ELR (cell line): ENCODE measurements around the gene CEACAM7.
"Not testable (repeated sequence)": the region's sequence is repeated elsewhere in the genome, so short reads cannot be mapped to it uniquely, and the experiment has no call there.

Experiments
- DNase-seq: peaks from one replicate; pipeline ENCODE4 v3.0.0-alpha.2; 2015; ENCODE audit warnings: low read depth

Gene CEACAM7

GRCh38 chr19:41656756-41657155 lies 31.3 kb downstream of the CEACAM7 start:
- not testable (repeated sequence) for DNase-seq

GRCh38 chr19:41652250-41652649 lies 35.8 kb downstream of the CEACAM7 start:
- no peak for DNase-seq

DNA sequence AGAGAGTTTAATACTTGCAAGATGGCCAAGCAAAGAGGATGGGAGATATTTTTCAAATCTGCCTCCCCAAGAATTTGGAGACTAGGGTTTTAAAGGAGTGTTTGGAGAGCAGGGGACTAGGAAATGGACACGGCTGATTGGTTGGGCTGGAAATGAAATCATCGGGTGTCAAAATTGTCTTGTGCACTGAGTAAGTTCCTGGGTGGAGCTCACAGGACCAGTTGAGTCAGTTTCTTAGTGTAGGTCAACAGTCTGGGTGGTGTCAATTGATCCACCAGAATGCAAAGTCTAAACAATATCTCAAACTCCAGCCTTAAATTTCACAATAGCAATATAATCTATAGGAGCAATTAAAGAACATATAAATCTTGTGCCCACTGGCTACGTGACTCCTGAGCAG lies 38.2 kb downstream of the CEACAM7 start:
- DNase-seq = no peak

- DNase-seq = peak; percentile 27
Observed at GRCh38 chr19:41646589-41647204, 41.4 kb downstream of the CEACAM7 start.

DNA sequence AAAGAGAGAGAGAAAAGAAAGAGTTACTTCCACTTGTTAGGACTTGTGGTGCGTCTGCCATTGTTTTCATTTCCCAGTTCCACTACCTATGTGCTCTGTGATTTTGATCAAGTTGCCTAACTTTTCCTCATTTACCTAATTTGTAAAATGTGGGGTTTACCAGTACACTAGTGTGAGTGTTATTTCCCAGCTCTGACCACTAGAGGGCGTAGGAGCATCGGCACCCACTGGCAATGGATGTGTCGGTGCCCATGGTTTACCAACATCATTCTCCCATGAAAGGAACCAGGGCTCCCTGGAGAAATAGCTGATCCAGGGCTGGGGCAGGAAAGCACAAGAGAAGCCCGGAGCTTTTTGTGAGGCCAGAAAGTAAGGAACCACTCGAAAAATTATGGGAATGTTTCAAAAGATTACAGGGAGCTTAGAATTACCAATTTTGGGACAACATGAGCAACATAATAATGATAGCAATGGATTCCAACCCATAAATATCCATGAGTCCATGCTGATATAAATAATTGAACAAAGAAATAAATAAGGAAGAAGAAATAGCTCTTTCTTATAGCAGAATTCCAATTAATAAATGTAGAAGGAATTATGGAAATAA lies 46.1 kb downstream of the CEACAM7 start:
- DNase-seq = peak; percentile 62

DNA sequence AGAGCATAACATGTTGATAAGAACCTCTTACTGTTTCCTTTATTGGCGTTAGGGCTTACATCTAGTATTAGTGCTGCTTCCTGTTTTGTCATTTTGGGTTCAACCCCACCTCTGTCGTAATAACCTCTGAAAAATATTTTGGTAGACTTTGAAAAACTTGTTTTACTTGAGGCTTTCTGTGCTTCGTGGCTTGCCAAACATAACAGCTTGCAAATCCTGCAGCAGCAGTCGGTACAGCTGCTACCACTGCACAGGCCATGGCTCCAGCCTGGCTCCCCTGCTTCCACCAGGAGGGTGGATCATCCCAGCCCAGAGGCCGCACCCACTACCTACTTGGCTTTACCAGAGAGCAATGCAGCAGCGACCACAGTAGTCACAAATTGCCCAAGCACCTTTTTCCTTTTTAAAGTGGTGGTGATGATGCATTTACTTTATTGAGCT lies 49.4 kb downstream of the CEACAM7 start:
- DNase-seq = no peak

DNA sequence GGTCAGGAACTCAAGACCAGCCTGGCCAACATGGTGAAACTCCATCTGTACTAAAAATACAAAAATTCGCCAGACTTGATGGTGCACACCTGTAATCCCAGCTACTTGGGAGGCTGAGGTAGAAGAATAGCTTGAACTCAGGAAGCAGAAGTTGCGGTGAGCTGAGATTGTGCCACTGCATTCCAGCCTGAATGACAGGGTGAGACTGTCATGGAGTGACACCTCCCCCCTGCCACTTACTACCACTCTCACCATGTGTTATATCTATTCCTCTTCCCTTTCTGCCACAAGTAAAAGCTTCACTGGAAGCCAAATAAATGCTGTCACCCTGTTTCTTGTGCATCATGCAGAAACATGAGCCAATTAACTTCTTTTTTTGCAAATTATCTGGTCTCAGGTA lies 50.6 kb downstream of the CEACAM7 start:
- no peak for DNase-seq

DNA sequence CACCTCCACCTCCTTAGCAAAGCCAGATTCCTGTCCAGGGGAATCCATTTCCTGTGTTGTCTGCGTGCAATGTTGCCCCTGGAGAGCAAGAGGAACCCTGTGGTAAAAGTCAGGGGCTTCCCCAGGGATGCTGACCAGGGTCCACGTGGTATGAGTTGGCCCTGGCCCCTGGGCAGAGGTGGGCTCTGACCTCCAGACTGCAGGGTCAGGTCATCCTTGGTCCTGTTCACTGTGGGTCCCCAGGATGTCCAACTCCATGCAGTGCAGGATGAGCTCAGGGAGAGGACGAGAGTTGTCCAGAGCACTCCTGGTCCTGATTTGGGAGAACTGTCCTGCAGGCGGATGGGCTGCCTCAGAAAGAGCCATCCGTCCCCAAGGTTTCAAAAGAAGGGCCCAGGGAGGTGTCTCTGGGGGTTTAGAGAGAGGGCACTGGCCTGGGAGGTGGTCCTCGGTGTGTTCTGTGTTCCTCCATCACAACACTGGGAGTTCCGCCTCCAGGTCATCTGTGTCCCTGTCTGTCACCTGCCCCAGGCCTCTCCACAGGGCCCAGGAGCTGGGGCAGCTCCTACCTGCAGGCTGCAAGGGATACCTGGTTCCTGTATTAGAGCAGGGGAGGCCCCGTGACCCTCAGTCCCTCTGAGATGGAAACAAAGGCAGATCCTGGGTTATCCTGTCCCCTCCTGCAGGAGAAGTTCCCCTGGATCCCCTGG lies 59.9 kb downstream of the CEACAM7 start:
- no peak for DNase-seq

GRCh38 chr19:41626877-41627276 lies 61.2 kb downstream of the CEACAM7 start, which contains the start of gene CEACAM4:
Gene CEACAM4 (minus strand): TSS chr19:41627074. CDS start chr19:41626963, 111 bp downstream.
- no peak for DNase-seq

GRCh38 chr19:41626278-41626677 lies 61.8 kb downstream of the CEACAM7 start:
- no peak for DNase-seq

DNA sequence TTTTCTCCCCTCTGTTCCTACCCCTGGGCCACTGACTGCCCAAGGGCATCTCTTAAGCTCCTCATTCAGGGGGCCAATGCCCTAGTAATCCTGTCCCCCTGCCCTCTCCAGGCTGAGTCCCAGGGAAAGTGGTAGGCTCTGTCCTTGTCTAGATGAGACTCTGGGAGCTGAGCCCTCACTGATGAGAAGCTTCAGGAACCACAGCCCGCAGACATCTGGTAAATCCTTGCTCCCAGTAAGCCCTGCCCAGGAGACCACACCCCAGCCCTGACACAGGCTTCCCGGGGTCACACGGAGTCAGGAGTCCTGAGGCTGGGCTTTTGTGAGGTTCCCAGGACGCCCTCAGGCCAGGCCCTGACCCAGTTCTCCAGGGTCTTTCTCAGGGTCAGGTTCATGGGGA lies 63.1 kb downstream of the CEACAM7 start:
- no peak for DNase-seq

GRCh38 chr19:41624515-41624914 lies 63.6 kb downstream of the CEACAM7 start:
- DNase-seq = no peak

DNA sequence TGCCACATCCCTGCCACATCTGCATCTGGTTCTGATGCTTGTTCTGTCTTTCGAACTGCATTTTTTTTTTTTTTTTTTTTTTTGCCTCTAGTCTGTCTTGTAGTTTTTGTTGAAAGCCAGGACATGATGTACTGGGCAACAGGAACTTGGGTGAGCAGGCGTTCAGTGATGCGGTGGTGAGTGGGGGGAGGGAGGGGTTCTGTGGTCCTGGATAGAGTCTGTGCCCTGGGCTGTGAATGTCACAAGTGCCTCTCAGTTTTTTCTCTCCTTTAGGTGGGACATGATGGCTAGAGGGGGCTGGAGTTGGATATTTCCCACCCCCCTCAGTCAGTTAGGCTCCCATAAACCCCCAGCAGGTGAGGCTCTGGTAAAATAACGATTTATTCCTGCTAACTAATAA lies 64.7 kb downstream of the CEACAM7 start:
- DNase-seq = no peak
